H54 (cell line): Measurements from ENCODE around the gene SAXO2.
"Not testable (repeated sequence)": the region's sequence is repeated elsewhere in the genome, so short reads cannot be mapped to it uniquely, and the experiment has no call there.

Source experiments
- DNase-seq: peaks from one replicate; pipeline ENCODE4 v3.0.0; 2011; ENCODE audit warnings: low spot score, mixed read lengths; ENCODE audit not compliant: insufficient read length
- FAIRE-seq: peaks from 3 replicates; lab custom pipeline; 2011; peaks lifted over from hg19 to GRCh38; lab: Jason Lieb, UNC
- POLR2A ChIP-seq: IDR thresholded peaks from 2 replicates; pipeline ENCODE4 v1.6.1; 2011; ENCODE audit warnings: low read depth, mild to moderate bottlenecking, low read length

Gene SAXO2, protein sequence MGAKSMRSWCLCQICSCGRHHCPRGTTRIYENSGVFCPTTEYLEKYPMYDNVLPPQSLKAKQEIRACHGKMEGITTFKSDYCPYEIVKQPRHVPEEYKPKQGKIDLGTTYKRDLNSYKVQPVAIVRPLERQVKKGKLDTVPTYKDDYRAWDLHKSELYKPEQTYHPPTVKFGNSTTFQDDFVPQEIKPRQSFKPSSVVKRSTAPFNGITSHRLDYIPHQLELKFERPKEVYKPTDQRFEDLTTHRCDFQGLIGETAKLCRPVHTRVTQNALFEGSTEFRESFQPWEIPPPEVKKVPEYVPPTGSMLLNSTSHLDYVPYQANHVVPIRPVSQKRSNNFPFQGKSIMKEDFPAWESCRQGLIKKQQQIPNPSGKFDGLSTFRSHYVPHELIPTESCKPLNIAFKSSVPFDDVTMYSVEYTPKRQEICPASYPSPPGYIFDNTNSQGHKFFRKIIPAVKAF

DNA sequence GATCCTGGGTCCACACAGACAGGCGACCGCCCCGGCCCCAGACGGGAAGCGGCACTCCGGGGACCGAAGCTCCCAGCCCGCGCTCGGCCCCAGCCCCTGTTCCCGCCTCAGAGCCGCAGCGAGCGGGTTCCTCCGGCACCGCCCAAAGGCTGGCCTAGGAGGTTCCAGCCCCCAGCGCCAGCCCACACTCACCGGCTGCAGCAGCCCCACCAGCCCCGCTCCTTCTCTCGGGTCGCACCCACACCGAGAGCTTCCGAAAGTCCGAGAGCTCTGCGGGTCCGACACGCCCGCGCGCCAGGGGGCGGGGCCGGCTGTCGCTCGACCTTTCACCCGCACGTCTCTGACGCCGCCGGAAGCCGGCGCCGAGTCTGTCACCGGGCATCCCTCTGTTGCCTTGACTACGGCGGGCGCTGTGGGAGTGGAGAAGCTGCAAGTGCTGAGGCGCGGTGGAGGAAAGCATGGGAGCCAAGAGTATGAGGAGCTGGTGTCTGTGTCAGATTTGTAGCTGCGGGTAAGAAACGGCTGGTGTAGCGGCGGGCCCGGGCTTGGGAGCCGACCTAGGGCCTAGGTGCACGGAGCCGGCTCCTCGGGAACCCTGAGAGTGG is at the start of gene SAXO2, which contains the start of gene EFL1:
TSS of gene SAXO2 (plus strand) at position 397 of the 605 bp plus-strand sequence. CDS start at position 459, 62 bp downstream.
TSS of gene EFL1 (minus strand) at position 313 of the 605 bp plus-strand sequence. CDS start 956 bp downstream, outside the sequence.
- FAIRE-seq, result no peak
- peak; percentile 67 for TF ChIP-seq POLR2A
- peak; percentile 46 for DNase-seq

DNA sequence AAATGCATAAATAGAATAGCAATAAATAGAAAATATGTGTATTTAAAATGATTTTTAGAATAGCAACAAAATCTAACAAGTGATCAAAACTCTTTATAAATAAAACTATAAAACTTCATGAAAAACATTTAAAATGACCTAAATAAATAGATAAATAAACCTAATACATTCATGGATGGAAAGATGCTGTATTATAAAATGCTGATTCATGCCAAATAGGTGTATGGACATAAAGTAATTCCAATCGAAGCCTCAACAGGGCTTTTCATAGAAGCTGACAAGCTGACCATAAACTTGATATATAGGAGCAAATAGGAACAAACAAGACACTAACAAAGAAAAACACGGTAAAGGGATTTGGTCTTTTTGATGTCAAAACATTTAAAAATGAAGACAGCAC is 46.5 kb upstream of the SAXO2 start:
- not testable (repeated sequence) for DNase-seq, FAIRE-seq

DNA sequence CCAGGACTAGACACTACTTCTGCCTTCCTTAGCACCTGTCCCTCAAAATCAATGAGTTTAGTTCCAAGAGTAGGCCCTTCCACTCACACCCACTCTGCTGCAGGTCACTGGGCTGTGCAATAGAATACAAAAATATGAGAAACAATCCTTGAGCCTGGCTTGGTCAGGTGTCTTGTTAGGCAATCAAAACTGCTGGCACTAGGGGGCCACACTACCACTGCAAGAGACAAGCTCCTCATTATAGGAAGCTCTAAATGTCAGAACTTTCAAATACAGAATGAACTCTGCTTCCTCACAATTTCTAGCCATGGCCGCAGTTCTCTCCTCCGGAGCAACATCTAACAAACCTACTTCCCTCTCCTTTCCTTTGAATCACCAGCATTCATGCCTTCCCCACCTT is 41.1 kb upstream of the SAXO2 start:
- not testable (repeated sequence) for DNase-seq, FAIRE-seq

DNA sequence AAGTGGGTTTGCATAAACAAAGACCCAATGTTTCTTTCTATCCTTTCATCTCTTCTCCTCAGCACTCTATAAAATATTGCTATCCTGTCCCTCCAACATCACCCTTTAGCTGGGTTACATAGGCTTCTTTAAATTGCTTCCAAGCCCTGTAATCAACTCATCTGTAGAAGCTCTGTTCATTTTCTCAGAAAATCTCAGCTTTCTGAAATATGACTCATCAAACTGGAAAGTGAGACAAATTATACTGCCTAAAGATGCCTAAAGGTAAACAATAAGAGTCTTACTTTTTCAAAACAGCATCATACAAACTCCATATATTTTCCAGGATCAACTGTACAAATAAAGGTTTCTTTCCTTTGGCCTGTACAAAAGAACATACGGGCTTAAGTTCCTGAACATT is 33.9 kb upstream of the SAXO2 start:
- no peak for DNase-seq
- TF ChIP-seq POLR2A, result no peak
- FAIRE-seq, result no peak

- TF ChIP-seq POLR2A, result no peak
- FAIRE-seq, result no peak
- DNase-seq, result no peak
Observed at GRCh38 chr15:82231233-82231632, 31.4 kb upstream of the SAXO2 start.

- FAIRE-seq (no peak), DNase-seq (no peak)
- TF ChIP-seq POLR2A, result no peak
Observed at GRCh38 chr15:82231842-82232241, 30.8 kb upstream of the SAXO2 start.

- not testable (repeated sequence) for DNase-seq, FAIRE-seq
Observed at GRCh38 chr15:82237944-82238534, 24.6 kb upstream of the SAXO2 start.

GRCh38 chr15:82239685-82240391 is 22.8 kb upstream of the SAXO2 start:
- FAIRE-seq (no peak), DNase-seq (no peak)
- TF ChIP-seq POLR2A, result no peak

GRCh38 chr15:82241836-82242499 is 20.6 kb upstream of the SAXO2 start:
- not testable (repeated sequence) for DNase-seq, FAIRE-seq

- not testable (repeated sequence) for DNase-seq, FAIRE-seq
Observed at GRCh38 chr15:82243644-82244043, 19.0 kb upstream of the SAXO2 start.

- not testable (repeated sequence) for DNase-seq, FAIRE-seq
Observed at GRCh38 chr15:82245956-82246355, 16.7 kb upstream of the SAXO2 start.

DNA sequence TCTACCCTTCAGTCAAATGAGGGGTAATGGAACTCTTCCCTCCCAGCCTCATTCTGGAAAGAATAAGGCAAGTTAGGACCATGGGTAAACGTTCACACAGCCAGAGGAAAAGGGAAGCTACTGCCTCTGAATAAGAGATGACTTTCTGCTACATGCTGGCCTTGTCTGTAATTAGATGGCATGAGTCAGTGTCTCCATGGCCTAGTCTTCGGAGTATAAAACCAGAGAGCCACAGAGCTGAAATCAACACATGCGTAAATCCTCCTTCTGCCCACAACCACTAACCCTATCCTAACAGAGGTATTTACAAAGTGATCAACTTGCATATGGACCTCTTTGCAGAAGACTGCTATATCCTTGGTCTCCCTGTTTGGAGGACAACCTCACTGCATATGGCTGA is 14.4 kb upstream of the SAXO2 start:
- FAIRE-seq, DNase-seq: not testable (repeated sequence)

- FAIRE-seq (peak; percentile 95), DNase-seq (peak; percentile 13)
Observed at GRCh38 chr15:82261566-82262421, 824 bp upstream of the SAXO2 start.
